HT-29 (cell line): Measurements from ENCODE around the gene HOXD9. TPM values are rescaled to one million over a fixed set of nuclear protein-coding genes. Genes with fewer than 3 reads are reported as not detected.

Experiments used
- DNase-seq: peaks from one replicate; pipeline ENCODE4 v3.0.0-alpha.2; 2015; ENCODE audit warnings: low spot score
- small RNA-seq: library from RNA; depleted of rRNA; stranded (forward); fragments of <200 nt; gene quantifications from one replicate; pipeline ENCODE3, GENCODE V24; 2014
- total RNA-seq: library from RNA; depleted of rRNA; stranded (reverse); fragments of >200 nt; shearing (Covaris generic); gene quantifications from 2 replicates; pipeline ENCODE4 v1.2.3, GENCODE V29; 2014; rRNA removed

Gene HOXD9
- total RNA-seq, 1 experiment from 2014 or later: not detected

DNA sequence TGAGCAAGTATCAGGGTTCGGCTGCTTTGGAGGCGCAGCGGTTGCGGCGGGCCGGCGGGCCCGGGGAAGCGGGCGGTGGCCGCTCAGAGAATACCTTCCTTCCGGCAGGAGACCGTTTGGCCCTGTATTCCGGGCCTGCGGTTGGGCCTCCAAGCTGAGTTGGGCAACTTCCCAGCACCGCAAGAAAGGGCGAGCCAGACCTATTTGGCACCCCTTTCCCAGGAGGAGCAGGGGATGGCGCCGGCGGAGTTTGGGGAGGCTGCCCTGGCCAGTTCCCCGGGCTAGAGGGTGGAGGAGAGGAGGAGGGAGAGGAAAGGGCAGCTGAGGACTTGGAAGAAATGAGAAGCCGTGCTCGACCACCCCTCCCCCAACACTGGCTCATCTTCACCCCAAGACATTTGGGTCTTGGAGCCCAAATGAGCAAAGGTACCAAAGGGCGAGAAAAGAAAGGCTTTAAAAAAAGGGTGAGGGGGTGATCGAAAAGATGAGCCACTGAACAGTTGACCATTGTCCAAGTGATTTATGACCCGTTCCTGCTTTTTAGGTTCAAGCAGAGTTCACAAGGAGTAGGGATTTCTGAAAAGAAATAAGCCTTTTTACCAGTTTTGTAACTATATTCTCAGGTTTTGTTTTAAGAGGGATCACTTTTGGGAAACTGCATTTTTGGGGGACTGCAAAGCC is 43.0 kb downstream of the HOXD9 start:
- no peak for DNase-seq

DNA sequence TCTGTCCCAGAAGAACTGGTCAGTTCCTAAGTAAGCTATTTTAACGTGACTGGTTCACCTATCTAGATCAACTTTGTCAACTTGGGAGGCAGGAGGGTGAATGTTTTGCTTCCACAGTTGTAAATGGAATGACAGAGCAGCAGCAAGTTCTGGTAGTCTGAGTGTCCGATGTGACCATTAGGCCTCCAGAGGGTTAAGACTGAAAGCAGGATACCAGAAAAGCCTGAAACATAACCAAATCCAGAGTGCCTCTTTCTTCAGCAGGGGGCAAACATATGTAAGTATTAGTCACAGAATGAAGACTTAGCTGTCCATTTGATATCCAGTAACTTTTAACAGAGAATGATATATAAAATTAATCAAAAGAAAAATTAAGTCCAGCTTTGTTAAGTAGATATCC is 43.8 kb downstream of the HOXD9 start:
- DNase-seq: no peak

DNA sequence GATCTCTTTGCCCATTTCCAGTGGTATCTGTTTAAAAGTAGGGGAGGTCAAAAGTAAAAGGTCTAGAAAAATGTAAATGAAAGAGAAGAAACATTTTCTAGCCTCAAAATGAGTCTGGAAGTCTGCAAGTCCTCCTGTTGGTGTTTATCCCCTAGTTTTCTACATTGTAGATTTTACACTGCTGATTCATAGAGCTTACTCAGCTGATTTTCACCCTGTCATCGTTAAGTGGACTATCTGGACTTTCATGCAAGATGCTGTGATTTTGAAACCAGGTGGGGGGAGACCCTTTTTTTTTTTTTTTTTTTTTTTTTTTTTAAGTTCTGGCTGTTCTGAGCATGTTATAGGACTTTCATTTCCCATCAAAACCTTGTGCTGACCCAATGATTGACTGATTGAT is 44.9 kb downstream of the HOXD9 start:
- no peak for DNase-seq

DNA sequence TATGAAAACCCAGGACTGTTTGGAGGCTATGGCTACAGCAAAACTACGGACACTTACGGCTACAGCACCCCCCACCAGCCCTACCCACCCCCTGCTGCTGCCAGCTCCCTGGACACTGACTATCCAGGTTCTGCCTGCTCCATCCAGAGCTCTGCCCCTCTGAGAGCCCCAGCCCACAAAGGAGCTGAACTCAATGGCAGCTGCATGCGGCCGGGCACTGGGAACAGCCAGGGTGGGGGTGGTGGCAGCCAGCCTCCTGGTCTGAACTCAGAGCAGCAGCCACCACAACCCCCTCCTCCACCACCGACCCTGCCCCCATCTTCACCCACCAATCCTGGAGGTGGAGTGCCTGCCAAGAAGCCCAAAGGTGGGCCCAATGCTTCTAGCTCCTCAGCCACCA is 46.7 kb downstream of the HOXD9 start:
- DNase-seq: no peak

DNA sequence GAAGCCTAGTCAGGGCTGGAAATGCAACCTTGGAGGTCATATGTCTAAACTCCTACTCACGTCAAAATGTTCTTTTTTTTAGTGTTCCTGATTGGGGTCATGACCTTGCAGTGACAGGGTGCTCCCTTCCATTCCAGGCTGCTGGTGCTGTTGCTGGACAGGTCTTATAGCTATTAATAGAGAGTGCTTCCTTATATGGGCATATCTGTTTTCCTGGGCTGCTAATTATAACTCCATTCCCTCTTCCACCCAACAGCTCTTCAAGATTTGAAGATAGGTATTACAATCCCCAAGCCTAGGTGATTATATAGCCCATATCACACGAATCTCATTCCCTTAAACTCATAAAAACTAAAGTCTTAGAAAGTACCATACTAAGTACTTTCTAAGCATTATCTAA is 47.2 kb downstream of the HOXD9 start:
- no peak for DNase-seq

DNA sequence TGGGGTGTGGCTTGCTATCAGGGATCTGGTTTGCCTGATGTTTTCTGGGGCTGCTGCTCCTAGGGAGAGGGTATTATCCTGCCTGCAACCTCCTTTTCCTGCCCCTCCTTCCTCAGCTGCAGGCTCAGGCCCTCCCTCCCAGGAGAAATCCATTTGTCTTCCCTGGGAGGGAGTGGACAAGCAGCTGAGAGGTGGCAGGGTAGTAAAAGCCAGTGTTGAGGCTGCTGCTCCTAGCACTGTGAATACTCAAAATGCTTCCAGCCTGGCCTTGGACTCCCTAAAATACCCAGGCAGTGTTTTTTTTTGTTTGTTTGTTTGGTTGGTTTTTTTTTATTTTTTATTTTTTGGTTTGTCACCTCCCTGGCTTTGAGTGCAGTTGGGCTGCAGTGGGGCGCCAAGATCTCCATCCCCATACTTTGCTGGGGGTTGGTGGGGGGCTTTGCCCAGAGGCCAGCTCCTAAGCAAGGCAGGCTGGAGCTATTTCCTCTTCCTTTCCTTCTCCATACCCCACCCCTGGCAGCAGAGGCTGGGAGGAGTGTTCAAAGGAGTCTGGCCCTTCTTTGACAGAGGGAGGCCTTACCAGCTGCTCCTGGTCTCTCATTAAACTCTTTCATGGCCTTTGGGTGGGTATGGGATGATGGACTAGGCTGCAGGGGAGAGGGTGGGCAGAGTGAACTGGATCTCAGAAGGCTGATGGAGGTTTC is 48.2 kb downstream of the HOXD9 start:
- DNase-seq: no peak

DNA sequence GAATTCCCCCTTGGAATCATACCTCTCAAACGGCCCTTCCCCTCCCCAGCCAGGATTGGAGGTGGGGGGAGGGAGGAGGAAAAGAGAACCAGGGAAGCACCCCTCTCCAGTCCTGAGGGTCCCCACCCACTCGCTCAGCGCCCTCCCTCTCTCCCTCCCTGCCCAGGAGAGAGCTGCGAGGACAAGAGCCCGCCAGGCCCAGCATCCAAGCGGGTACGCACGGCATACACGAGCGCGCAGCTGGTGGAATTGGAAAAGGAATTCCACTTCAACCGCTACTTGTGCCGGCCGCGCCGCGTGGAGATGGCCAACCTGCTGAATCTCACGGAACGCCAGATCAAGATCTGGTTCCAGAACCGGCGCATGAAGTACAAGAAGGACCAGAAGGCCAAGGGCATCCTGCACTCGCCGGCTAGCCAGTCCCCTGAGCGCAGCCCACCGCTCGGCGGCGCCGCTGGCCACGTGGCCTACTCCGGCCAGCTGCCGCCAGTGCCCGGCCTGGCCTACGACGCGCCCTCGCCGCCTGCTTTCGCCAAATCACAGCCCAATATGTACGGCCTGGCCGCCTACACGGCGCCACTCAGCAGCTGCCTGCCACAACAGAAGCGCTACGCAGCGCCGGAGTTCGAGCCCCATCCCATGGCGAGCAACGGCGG is 49.0 kb downstream of the HOXD9 start:
- no peak for DNase-seq

DNA sequence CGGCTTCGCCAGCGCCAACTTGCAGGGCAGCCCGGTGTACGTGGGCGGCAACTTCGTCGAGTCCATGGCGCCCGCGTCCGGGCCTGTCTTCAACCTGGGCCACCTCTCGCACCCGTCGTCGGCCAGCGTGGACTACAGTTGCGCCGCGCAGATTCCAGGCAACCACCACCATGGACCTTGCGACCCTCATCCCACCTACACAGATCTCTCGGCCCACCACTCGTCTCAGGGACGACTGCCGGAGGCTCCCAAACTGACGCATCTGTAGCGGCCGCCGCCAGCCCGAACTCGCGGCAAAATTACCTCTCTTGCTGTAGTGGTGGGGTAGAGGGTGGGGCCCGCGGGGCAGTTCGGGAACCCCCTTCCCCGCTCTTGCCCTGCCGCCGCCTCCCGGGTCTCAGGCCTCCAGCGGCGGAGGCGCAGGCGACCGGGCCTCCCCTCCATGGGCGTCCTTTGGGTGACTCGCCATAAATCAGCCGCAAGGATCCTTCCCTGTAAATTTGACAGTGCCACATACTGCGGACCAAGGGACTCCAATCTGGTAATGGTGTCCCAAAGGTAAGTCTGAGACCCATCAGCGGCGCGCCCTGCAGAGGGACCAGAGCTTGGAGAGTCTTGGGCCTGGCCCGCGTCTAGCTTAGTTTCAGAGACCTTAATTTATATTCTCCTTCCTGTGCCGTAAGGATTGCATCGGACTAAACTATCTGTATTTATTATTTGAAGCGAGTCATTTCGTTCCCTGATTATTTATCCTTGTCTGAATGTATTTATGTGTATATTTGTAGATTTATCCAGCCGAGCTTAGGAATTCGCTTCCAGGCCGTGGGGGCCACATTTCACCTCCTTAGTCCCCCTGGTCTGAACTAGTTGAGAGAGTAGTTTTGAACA is 49.7 kb downstream of the HOXD9 start:
- DNase-seq: no peak

DNA sequence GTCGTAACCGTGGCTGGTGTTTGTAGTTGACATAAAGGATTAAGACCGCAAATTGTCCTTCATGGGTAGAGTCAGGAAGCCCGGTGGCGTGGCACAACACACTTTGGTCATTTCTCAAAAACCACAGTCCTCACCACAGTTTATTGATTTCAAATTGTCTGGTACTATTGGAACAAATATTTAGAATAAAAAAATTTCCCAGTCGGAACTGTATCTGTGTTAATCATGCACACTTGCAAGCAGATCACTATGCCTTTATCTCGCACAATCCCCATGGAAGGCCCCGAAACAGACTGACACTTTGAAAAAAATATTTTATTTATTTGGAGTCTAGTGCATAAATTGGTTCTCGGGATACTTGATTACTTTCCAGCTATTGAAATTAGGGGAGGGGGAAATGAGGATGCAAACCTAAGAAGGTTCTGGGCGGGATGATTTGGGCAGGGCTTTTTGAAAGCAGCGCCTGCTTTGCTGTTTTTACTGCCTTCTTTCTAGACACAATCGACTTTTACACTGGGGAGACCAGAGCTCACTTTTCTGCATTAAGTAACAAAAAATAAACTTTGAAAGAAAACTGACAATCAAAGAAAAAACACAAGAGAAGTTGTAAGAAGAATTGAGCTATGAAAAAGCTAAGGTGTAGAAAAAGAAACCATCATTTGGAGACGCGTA is 50.5 kb downstream of the HOXD9 start:
- no peak for DNase-seq

DNA sequence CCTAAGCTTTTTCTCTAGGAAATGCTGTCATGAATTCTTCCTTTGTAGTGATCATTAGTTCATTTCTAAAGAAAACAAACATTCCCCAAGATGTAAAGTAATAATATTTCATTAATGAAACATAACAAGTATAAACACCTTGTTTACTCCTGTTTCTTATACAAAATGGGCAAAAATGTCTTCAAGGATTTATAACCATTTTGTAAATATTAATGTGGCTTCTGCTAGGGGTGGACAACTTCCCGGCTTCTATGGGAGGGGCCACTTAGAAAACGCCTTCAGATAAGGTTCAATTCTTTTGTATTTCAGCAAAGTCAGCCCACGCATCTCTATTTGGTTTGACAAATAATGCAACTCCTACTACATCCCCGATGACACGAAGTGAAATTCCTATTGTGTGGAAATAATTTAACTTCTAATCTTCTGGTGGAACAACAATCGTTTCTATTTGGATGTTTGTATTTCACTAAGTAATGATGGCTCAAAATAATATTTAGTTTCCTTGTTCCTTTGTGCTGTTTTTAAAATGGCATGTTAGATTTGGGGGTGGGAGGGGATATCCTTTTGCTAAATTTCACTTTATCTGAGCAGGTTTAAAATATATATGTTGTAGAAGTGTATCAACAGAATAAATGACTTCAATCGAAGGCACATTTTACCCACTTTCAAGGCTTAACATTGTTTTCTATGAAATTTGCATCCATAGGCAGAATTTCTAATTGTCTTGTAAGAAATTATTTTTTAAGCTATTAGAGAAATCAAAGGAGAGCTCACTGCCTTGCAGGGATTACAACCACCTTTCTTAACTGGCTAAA is 51.3 kb downstream of the HOXD9 start:
- DNase-seq: no peak

DNA sequence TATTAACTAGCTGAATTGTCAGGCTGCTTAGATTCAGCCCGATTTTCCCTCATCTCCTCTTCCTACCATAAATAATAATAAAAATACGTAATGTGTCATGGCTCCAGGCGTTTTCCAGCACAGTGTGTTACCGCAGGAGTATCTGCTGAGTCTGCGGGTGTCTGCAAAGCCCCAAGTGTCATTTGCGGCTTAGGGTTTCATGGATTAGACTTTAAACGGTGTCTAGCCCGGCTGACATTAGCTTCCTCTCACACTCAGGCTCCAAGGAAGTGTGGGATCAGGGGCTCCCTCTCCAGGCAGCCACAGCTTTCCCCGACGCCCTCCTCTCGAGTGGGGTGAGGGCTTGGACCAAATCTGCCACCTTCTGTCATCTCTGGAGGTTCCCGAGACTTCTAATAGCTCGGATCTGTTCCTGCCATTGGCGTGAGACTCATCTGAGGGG is 51.9 kb downstream of the HOXD9 start:
- DNase-seq: no peak

Small RNA genes within 50 kb of the gene (small RNA-seq; reads per million reads assigned to genes)
- 8.2 reads per million, percentile 87 among the genes with 10 or more reads in this experiment for gene MIR10B

Other genes with a start within 250 kb of the HOXD9 start
- gene LNPK, start 120.5 kb upstream of the HOXD9 start, total RNA-seq: 8.9 and 14.6 TPM in 2 replicates
- gene EVX2, start 38.8 kb upstream of the HOXD9 start, total RNA-seq: 0.03 TPM in 1 of 2 replicates, not detected in the other
- 1.4 and 1.5 TPM in 2 replicates for gene HOXD13, start 30.0 kb upstream of the HOXD9 start, total RNA-seq
- 2.2 TPM in 1 of 2 replicates, not detected in the other for gene HOXD12, start 22.9 kb upstream of the HOXD9 start, total RNA-seq
- gene HOXD11, start 15.4 kb upstream of the HOXD9 start, total RNA-seq: not detected in 2 replicates
- gene HOXD10, start 5.9 kb upstream of the HOXD9 start, total RNA-seq: not detected in 2 replicates
- gene HOXD8, start 7.0 kb downstream of the HOXD9 start, total RNA-seq: not detected in 2 replicates
- gene HOXD4, start 28.8 kb downstream of the HOXD9 start, total RNA-seq: not detected in 2 replicates
- not detected in 2 replicates for gene HOXD3, start 34.6 kb downstream of the HOXD9 start, total RNA-seq
- gene HOXD1, start 65.9 kb downstream of the HOXD9 start, total RNA-seq: not detected in 2 replicates
- 47.7 and 50.7 TPM in 2 replicates for gene MTX2, start 146.7 kb downstream of the HOXD9 start, total RNA-seq